Measurements from ENCODE around the gene FAM174C.

- TF ChIP-seq, protein P1, sequence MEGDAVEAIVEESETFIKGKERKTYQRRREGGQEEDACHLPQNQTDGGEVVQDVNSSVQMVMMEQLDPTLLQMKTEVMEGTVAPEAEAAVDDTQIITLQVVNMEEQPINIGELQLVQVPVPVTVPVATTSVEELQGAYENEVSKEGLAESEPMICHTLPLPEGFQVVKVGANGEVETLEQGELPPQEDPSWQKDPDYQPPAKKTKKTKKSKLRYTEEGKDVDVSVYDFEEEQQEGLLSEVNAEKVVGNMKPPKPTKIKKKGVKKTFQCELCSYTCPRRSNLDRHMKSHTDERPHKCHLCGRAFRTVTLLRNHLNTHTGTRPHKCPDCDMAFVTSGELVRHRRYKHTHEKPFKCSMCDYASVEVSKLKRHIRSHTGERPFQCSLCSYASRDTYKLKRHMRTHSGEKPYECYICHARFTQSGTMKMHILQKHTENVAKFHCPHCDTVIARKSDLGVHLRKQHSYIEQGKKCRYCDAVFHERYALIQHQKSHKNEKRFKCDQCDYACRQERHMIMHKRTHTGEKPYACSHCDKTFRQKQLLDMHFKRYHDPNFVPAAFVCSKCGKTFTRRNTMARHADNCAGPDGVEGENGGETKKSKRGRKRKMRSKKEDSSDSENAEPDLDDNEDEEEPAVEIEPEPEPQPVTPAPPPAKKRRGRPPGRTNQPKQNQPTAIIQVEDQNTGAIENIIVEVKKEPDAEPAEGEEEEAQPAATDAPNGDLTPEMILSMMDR (conservative IDR thresholded peaks at IDR 0.05; ENCODE audit: low read length), result no peak
- no peak for TF ChIP-seq EZH2phosphoT487 (IDR thresholded peaks at IDR 0.05; ENCODE audit: borderline replicate concordance)
Observed at GRCh38 chr19:1237754-1238368, 37.5 kb upstream of the FAM174C start, which contains the start of gene CBARP.

Measured in Loucy (cell line).